HepG2 (cell line): ENCODE data around the gene VGF. TPM values are rescaled to one million over a fixed set of nuclear protein-coding genes. Genes with fewer than 3 reads are reported as not detected.

Experiments used
- CBX1 ChIP-seq: IDR thresholded peaks from one replicate; pipeline ENCODE4 v1.6.1; 2016; ENCODE audit warnings: antibody characterized with exemption, low read depth
- CENPX ChIP-seq: sonication (generic); formaldehyde crosslinking; IDR thresholded peaks from 2 replicates; pipeline ENCODE4 v1.9.0; 2021; ENCODE audit warnings: mild to moderate bottlenecking, missing genetic modification reagents, moderate library complexity
- GATA4 ChIP-seq: sonication (generic); IDR thresholded peaks from 2 replicates; pipeline ENCODE4 v1.6.1; 2016; ENCODE audit warnings: antibody characterized with exemption, low read depth, borderline replicate concordance
- HMG20A ChIP-seq: IDR thresholded peaks from 2 replicates; pipeline ENCODE4 v1.6.1; 2016; ENCODE audit warnings: borderline replicate concordance
- HNRNPL ChIP-seq: fragments of 200-400 bp; formaldehyde crosslinking; IDR thresholded peaks from 2 replicates; pipeline ENCODE4 v1.6.1; 2017; ENCODE audit warnings: mild to moderate bottlenecking, low read depth, low read length
- KAT7 ChIP-seq: IDR thresholded peaks from 2 replicates; pipeline ENCODE4 v1.6.1; 2018; ENCODE audit warnings: borderline replicate concordance, missing compliant biosample characterization
- KDM5B ChIP-seq: sonication (generic); formaldehyde crosslinking; IDR thresholded peaks from 2 replicates; pipeline ENCODE4 v1.4.0; 2020; ENCODE audit warnings: missing genetic modification reagents, mild to moderate bottlenecking, borderline replicate concordance
- KMT2B ChIP-seq: IDR thresholded peaks from 2 replicates; pipeline ENCODE4 v1.6.1; 2016; ENCODE audit warnings: missing genetic modification reagents, missing compliant biosample characterization
- MAFF ChIP-seq: IDR thresholded peaks from 2 replicates; pipeline ENCODE4 v1.6.1; 2011; ENCODE audit warnings: low read depth, low read length, improper control_type of control experiment
- PHB2 ChIP-seq: fragments of 450-650 bp; IDR thresholded peaks from 2 replicates; pipeline ENCODE4 v1.6.1; 2018; ENCODE audit not compliant: partially characterized antibody
- PHF5A ChIP-seq: IDR thresholded peaks from one replicate; pipeline ENCODE4 v1.6.1; 2018; ENCODE audit warnings: low read depth, missing genetic modification reagents; ENCODE audit not compliant: unreplicated experiment
- XBP1 ChIP-seq: sonication (generic); formaldehyde crosslinking; IDR thresholded peaks from 2 replicates; pipeline ENCODE4 v1.5.0; 2020; ENCODE audit warnings: missing genetic modification reagents
- ZFYVE20 ChIP-seq: sonication (generic); formaldehyde crosslinking; IDR thresholded peaks from 2 replicates; pipeline ENCODE4 v1.8.0; 2023; ENCODE audit warnings: low read depth, mild to moderate bottlenecking, moderate library complexity, missing genetic modification reagents, borderline replicate concordance
- ZMYM3 ChIP-seq: sonication (generic); formaldehyde crosslinking; IDR thresholded peaks from 2 replicates; pipeline ENCODE4 v1.5.1; 2020; ENCODE audit warnings: mild to moderate bottlenecking, missing genetic modification reagents
- ZNF143 ChIP-seq: sonication (generic); formaldehyde crosslinking; IDR thresholded peaks from 2 replicates; pipeline ENCODE4 v1.4.0; 2020; ENCODE audit warnings: missing genetic modification reagents
- ZNF557 ChIP-seq: sonication (generic); formaldehyde crosslinking; IDR thresholded peaks from 2 replicates; pipeline ENCODE4 v1.4.0; 2020; ENCODE audit warnings: missing genetic modification reagents
- polyA plus RNA-seq, 8 experiments: library from polyadenylated mRNA; depleted of rRNA in 3 of 8; stranded (reverse) in 7 of 8; unstranded in 1 of 8; fragments of >200 nt; fragmentation: Illumina TruSeq in 4 of 8; extraction: Trizol in 4 of 8; gene quantifications; 2 replicates each; pipeline versions ENCODE4 v1.2.1 to v1.2.3, GENCODE V29; 2011 to 2016; ENCODE audit warnings: low read depth in 4 of 8, missing spikeins in 1 of 8, mixed read lengths in 1 of 8; ENCODE audit not compliant: insufficient read depth in 1 of 8
- total RNA-seq, 5 experiments: library from RNA; depleted of rRNA; stranded (reverse); fragments of >200 nt; fragmentation: Illumina TruSeq; extraction: Trizol; gene quantifications; 2 replicates each; pipeline ENCODE4 v1.2.3, GENCODE V29; 2016; ENCODE audit warnings: low read depth in 1 of 5
- TF ChIP-seq, protein P1 (sequence below): sonication (generic); formaldehyde crosslinking; conservative IDR thresholded peaks from 2 replicates; pipeline ENCODE4 v1.4.0; 2020; ENCODE audit warnings: missing genetic modification reagents
- TF ChIP-seq, protein P2 (sequence below): sonication (generic); formaldehyde crosslinking; IDR thresholded peaks from 2 replicates; pipeline ENCODE4 v1.9.0; 2022; ENCODE audit warnings: low read depth, missing genetic modification reagents
- TF ChIP-seq, protein P3 (sequence below): sonication (generic); formaldehyde crosslinking; IDR thresholded peaks from 2 replicates; pipeline ENCODE4 v1.5.0; 2020; ENCODE audit warnings: missing genetic modification reagents
- TF ChIP-seq, protein P4 (sequence below): sonication (generic); formaldehyde crosslinking; IDR thresholded peaks from 2 replicates; pipeline ENCODE4 v1.5.0; 2020; ENCODE audit warnings: mild to moderate bottlenecking, missing genetic modification reagents
- TF ChIP-seq, protein P5 (sequence below): IDR thresholded peaks from 2 replicates; pipeline ENCODE4 v1.4.0; 2020; ENCODE audit warnings: mild to moderate bottlenecking, missing genetic modification reagents

The VGF gene
- total and polyA plus RNA-seq, 2 of the 13 experiments (the other 11 are each of a cell fraction or from before 2014, with no cell fraction given) = 0.12 to 0.46 TPM

DNA sequence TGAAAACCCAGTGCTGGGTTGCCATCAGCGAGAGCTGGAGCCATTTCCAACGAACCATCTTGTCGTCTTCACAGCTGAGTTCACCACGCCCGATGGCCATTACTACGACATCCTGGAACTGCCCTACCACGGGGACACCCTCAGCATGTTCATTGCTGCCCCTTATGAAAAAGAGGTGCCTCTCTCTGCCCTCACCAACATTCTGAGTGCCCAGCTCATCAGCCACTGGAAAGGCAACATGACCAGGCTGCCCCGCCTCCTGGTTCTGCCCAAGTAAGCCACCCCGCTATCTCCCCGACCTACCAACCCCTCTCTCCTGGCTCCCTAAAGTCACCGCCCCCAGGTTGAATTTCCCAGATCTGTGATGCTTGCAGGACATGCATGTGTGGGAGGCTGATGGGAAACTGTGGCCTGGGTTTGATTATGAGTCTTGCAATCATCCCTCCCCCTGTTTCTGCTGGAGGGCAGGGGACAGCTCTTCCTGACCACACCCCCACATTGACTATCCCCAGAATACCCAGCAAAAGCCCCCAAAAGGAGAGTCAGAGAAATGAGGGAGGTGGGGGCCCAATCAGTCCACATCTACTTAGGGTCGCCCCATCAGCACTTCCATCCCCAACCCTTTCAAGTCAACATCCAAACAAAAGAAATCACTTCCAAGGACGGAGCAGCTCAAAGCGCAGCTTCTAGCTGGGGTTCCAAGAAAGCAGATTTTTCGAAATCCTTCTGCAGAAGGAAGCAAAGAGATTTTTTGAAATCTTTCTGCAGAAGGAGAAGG, 31.6 kb downstream of the VGF start (continued):
- TF ChIP-seq, protein P1, sequence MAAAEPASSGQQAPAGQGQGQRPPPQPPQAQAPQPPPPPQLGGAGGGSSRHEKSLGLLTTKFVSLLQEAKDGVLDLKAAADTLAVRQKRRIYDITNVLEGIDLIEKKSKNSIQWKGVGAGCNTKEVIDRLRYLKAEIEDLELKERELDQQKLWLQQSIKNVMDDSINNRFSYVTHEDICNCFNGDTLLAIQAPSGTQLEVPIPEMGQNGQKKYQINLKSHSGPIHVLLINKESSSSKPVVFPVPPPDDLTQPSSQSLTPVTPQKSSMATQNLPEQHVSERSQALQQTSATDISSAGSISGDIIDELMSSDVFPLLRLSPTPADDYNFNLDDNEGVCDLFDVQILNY (CRISPR knock-in tag) = no peak
- TF ChIP-seq, protein P2, sequence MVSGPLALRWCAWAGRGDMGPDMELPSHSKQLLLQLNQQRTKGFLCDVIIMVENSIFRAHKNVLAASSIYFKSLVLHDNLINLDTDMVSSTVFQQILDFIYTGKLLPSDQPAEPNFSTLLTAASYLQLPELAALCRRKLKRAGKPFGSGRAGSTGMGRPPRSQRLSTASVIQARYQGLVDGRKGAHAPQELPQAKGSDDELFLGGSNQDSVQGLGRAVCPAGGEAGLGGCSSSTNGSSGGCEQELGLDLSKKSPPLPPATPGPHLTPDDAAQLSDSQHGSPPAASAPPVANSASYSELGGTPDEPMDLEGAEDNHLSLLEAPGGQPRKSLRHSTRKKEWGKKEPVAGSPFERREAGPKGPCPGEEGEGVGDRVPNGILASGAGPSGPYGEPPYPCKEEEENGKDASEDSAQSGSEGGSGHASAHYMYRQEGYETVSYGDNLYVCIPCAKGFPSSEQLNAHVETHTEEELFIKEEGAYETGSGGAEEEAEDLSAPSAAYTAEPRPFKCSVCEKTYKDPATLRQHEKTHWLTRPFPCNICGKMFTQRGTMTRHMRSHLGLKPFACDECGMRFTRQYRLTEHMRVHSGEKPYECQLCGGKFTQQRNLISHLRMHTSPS (CRISPR knock-in tag) = no peak
- TF ChIP-seq PHF5A (CRISPR knock-in tag) (no peak), KMT2B (no peak), CBX1 (no peak), CENPX (no peak), ZNF557 (no peak), ZMYM3 (CRISPR knock-in tag) (no peak), MAFF (no peak), GATA4 (0 out of 2 replicates have a peak, but pooled peaks have one; percentile 3), KDM5B (CRISPR knock-in tag) (peak; percentile 32; the same call in 1 of the 2 replicates), ZFYVE20 (CRISPR knock-in tag) (no peak), PHB2 (no peak), KAT7 (CRISPR knock-in tag) (no peak), ZNF143 (CRISPR knock-in tag) (no peak), HMG20A (CRISPR knock-in tag) (no peak), XBP1 (CRISPR knock-in tag) (no peak), HNRNPL (0 out of 2 replicates have a peak, but pooled peaks have one; percentile 33)
- TF ChIP-seq, protein P3, sequence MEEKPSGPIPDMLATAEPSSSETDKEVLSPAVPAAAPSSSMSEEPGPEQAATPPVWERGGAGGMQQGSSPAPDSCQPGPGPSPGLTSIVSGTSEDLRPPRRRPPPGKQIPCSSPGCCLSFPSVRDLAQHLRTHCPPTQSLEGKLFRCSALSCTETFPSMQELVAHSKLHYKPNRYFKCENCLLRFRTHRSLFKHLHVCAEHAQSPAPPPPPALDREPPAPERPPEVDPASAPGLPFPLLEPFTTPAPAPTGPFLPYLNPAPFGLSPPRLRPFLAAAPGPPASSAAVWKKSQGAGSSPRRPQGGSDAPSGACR (CRISPR knock-in tag) = no peak
- TF ChIP-seq, protein P4, sequence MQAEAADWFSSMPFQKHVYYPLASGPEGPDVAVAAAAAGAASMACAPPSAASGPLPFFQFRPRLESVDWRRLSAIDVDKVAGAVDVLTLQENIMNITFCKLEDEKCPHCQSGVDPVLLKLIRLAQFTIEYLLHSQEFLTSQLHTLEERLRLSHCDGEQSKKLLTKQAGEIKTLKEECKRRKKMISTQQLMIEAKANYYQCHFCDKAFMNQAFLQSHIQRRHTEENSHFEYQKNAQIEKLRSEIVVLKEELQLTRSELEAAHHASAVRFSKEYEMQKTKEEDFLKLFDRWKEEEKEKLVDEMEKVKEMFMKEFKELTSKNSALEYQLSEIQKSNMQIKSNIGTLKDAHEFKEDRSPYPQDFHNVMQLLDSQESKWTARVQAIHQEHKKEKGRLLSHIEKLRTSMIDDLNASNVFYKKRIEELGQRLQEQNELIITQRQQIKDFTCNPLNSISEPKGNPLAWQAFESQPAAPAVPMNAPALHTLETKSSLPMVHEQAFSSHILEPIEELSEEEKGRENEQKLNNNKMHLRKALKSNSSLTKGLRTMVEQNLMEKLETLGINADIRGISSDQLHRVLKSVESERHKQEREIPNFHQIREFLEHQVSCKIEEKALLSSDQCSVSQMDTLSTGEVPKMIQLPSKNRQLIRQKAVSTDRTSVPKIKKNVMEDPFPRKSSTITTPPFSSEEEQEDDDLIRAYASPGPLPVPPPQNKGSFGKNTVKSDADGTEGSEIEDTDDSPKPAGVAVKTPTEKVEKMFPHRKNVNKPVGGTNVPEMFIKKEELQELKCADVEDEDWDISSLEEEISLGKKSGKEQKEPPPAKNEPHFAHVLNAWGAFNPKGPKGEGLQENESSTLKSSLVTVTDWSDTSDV (CRISPR knock-in tag) = no peak
- TF ChIP-seq, protein P5, sequence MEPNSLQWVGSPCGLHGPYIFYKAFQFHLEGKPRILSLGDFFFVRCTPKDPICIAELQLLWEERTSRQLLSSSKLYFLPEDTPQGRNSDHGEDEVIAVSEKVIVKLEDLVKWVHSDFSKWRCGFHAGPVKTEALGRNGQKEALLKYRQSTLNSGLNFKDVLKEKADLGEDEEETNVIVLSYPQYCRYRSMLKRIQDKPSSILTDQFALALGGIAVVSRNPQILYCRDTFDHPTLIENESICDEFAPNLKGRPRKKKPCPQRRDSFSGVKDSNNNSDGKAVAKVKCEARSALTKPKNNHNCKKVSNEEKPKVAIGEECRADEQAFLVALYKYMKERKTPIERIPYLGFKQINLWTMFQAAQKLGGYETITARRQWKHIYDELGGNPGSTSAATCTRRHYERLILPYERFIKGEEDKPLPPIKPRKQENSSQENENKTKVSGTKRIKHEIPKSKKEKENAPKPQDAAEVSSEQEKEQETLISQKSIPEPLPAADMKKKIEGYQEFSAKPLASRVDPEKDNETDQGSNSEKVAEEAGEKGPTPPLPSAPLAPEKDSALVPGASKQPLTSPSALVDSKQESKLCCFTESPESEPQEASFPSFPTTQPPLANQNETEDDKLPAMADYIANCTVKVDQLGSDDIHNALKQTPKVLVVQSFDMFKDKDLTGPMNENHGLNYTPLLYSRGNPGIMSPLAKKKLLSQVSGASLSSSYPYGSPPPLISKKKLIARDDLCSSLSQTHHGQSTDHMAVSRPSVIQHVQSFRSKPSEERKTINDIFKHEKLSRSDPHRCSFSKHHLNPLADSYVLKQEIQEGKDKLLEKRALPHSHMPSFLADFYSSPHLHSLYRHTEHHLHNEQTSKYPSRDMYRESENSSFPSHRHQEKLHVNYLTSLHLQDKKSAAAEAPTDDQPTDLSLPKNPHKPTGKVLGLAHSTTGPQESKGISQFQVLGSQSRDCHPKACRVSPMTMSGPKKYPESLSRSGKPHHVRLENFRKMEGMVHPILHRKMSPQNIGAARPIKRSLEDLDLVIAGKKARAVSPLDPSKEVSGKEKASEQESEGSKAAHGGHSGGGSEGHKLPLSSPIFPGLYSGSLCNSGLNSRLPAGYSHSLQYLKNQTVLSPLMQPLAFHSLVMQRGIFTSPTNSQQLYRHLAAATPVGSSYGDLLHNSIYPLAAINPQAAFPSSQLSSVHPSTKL (CRISPR knock-in tag) = no peak
